Measurements from ENCODE around the gene OVOL1.

OVOL1 gene

DNA sequence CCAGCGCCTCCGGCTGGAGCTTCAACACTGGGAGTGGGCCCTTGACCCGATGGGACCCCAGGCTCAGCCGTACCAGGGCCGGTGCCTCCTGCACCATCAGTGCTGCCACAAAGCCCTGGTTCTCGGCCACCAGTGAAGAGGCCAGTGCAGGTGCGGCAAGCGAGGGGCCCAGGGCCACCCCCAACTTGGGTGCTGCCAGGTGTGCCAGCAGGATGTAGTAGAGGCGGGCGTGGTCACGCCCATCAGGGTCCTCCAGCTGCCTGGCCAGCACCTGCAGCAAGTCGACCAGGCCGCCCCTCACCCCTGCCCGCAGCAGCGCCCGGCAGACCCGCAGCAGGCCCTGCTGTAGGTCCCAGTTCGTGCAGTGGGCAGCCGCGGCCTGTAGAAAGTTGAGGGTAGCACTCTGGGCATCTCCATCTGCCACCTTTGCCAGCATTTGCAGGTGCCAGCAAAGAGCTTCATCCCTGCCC is 8.4 kb upstream of the OVOL1 start:
- no peak for DNase-seq

DNA sequence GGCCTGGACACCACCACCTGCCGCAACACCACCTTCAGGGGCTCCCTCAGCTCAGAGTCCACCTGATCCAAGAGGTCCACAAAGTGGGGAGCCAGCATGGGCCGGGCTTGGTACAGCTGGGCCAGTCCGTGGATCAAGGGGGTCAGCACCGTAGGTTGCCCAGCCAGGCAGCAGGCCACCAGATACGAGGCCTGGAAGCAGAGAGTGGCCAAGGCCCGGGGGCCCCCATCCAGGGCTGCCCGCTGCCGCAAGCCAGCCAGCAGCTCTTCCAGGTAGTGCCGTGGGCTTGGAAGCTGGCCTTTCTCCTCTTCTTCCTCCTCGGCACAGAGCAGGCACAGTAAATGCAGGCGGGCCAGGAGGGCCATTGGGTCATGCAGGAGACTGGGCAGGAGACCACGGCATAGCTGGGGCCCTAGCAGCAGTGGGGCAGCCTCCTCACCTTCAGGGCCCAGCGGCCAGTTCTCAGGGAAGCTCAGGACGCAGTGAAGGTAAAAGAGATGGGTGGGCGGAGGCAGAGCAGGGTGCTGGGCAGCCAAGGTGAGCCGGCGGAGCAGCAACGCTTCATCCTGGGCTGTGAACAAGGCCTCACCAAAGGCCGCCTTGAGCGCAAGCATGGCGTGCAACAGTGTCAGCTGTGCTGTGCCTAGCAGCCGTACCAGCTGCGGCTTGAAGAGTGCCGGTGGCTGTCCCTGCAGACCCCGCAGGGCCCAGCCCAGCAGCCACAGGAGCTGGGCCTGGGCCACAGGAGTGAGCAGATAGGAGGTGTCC is 7.8 kb upstream of the OVOL1 start:
- no peak for DNase-seq

DNA sequence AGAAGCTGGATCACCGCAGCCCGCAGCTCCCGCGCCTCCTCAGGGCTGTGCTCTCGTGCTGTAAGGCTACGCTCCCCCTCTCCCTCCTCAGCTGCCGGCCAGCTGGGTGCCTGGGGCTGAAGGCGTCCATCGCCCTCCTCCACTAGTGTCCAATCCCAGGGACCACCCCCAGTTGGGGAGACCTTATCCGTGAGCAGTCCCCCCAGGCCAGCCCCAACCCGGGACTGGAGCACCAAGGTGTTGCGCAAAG is 7.3 kb upstream of the OVOL1 start:
- no peak for DNase-seq

DNA sequence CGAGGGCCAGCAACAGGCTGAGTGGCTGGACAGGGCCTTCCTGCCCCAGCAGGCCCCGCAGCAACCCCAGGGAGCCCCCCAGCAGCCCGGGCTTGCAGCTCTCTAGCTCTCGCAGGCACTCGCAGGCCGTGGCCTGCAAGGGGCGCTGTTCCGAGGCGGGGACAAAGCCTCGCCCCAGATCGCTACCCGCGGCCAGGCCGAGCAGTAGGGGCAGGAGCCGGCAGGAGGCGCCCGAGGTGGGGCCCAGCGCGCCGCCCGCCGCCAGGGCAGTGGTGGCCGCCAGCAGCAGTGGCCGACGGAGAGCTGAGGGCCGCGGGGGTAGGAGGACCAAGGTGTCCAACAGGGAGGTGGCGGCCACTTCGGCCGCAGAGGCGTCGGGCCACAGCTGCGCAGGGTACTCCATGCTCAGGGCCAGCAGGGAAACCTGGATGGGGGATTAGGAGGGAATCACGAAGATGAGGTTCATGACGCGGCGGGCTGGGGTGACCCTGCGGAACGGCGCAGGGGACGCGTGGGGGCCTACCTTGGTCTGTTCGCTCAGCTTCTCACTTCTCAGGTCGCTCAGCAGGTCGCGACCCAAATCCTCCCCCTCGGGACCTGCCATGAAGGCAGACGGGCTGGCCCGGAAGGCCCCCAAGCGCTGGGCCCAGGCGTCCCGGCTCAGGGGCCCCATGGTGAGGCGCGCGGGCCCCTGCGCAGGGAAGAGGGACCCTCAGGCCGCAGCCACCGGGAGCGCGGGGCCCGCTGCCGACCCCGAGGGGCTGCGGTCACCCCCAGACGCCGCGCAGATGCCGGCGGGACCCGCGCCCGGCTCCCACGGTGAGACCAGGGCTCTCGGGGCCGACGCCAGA is 6.7 kb upstream of the OVOL1 start:
- DNase-seq, result peak; percentile 77

DNA sequence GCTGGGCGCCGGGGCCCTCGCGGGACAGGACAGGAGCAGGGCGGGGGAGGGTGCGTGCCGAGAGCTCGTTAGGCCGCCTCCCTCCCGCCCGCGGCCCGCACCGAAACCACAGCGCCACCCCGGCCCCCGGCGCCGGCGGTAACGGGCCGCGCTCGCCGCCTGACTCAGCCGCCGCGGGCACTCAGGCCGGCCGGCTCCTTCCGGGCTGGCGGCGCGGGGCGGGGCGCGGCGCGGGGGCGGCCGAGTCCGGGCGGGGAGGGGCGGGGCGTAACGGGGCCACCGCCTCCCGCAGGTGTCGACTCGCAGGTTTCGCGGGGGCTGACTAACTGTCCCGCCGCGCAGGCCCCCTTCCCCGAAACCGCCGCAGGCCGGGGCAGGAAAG is 6.1 kb upstream of the OVOL1 start, which contains the start of gene AP5B1:
TSS of gene AP5B1 (minus strand) at position 207 of the 382 bp plus-strand sequence. CDS start 385 bp downstream, outside the sequence.
- DNase-seq, result peak; percentile 69

DNA sequence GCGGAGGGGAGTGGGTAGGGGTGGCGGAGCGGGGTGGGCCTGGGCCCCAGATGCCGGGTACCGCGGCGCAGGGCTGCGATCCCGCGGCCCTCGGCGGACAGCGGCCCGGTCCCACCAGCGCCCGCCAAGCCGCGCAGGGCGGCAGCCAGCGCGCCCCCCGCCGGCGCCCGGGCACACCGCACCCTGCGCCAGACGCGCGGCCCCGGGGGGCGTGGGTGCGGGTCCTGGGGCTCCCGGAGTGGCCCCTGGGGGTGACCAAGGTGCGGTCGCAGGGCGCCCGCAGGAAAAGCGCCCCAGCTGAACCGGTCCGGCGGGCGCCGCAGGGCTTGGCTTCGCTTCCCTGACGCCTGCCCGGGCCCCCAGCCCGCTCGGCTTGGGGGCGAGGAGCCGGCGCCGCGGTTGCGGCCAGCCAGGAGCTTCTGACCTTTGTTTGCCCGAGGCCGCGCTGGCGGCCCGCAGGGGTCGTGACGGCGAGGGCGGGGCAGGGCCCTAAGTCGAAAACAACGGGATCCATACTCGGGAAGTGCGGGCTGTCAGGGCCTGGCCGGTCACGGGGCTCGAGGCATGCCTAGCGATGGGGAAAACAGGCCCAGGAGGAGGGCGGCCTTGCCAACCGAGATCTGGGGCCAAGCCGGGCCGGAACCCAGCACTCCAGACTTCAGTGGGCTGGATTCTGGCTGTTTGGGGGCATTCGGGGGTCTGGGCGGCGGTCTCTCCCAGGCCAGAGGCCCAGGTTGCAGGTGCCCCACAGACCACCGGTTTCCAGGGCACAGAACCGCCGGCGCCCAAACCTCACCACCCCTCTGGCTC is 5.5 kb upstream of the OVOL1 start:
- DNase-seq, result no peak

DNA sequence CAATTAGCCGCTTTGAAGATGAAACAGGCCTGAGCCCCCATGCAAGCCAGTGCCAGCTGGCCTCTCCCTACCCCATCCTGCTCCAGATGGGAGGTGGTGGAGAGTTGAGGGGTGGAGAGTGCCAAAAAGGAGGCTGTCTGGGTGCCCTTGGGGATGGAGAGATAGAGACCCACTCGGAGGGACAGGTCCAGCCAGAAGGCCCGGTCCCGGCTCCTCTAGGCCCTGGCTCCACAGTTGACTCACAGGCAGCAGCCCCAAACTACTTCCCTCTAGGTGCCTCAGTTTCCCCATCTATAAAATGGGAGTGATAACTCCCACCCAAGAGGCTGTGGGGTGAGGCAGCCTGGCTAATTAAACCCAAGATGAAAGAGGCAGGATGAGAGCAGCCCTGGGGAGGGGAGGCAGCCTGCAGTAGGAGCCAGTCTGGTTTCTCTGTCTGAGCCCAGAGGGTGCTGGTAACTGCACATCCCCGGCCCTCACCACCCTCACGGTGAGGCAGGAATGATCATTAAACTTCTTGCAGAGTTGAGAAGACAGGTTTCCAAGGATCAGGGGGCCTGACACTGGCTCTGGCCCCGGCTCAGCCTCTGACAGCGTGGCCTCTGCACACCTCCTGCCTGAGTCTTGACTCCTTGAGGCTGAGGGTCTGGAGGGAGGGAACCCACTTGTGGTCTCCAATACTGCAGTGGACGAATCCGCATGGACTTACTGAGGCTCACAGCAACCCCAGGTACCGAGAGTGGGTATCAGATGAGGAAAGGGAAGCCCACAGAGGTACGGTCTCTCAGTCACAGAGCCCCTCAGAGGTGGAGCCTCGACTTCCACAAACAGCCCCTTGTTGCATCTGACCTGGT is 4.7 kb upstream of the OVOL1 start:
- DNase-seq, result no peak

DNA sequence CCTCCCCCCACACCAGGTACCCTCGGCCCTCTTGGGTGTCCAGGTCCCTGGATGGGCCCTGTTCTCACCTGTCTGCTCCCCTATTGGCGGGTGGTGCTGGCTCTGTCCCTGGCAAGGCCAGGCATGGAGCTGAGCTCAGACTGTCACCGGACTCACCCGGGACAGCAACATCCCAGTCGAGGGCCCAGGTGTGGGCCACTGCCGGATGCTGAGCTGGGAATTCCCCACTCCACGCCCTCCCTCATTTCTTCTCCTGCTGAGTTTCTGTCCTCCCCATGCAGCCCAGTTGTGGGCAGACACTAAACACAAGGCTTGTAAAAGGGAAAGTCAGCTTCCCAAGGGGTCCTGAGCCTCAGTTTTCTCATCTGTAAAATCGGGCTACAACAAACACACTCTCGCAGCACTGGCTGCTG is 4.0 kb upstream of the OVOL1 start:
- DNase-seq, result no peak

DNA sequence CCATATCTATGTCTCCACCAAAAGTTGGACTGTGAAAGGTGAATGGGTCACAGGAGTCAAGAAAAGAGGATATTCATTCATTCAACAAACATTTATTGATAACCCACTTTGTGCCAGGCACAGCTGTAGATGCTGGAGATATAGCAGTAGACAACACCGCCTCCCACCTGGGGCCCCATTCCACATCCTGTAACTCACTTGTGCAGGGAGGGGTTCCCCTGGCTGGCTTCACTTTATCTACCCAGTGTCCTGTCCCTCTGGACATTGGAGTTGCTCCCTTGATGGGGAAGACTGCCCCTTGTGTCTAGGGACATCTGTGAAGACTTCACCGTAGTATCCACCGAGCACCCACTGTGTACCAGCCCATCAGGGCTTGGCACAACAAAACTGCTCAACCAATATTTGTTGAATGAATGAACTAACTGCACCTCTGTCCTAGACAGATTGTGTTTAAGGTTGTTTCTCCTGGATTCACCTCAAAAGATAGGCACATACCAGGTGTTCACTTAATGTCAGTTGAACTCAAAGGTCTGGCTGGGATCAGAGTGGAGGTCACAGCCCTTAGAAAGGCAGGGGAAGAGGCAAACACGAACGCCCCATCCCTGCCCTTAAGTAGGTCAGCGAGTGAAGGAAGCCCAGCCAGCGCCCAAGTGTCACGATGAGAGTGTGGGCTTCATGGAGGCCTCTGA is 1.4 kb upstream of the OVOL1 start:
- no peak for DNase-seq

DNA sequence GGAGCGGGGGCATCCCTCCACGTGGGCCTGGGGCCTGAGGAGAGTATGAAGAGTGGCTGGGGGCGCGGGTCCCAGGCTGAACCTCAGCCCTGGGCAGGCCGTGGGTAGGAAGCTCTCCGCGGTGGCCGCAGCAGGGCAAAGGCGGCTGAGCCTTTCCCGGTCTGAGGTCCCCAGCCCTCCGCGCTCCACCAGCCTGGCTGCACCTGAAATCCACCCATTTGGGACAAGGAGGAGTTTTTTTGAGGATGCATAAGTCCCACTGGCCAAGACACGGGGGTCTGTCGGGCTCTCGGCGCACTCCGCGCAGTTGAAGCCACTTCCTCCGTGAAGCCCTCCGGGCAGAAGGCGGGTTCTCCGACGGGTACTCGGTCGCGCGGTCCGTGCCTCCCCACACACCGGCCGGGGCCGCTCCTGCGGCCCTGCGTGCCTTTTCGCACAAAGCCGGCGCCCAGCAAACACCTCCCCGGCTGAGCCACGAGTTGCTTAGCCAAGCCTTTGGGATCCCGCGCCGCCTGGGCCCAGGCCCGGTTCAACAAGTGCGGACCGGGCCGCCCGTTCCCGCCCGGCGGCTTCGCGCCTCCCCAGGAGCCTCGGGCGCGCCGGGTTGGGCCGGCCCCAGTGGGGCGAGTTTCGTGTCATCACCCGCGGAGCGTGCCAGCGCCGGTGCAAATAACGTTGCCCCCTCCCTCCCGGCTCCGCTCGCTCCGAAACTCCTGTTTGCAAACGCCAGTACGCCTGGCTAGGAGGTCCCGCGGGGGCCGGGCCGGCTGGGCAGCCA is 666 bp upstream of the OVOL1 start:
- no peak for DNase-seq

DNA sequence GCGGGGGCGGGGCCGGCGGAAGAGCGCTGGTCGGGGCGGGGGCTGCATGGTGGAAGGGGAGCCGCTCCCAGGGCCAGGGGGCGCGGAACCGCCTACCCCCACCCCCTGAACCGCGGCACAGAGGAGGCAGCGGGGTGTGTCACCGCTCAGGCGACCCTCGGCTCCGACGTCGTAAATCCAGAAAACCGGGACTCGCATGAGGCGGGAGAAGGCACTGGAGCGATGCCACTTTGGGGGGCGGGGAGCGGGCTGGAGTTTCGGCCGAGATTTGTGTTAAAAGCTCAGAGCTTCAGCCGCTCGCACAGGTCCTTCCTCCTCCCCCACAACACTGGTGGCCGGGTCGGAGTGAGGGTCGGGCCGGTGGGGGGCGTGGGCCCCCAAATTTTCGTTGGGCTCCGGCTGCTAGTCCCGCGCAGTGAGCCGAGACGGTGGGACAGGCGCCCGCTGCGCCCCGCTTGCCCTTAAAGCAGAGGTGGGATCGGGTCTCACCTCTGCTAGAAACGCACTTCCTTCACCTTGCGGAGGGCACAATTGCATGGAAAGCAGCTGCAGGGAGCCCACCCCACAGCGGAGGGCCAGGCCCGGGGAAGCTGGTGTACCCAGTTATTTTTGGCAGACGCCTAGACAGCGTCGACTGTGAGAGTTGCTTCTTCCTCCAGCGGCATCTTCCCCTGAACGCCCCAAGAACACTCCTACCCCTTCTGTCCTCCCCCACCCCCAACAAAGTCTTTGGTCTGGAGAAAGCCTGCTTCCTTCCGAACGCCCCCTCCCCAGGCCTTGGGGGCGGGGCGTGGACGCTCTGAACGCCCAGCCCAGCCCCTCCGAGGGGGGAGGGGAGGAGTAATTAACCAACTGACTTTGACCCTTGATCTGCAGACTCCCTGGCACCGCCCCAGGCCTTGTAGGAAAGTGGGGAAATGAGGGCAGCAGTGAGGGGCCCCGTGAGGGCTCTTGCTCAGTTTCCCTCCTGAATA is 1.1 kb downstream of the OVOL1 start:
- DNase-seq, result no peak

DNA sequence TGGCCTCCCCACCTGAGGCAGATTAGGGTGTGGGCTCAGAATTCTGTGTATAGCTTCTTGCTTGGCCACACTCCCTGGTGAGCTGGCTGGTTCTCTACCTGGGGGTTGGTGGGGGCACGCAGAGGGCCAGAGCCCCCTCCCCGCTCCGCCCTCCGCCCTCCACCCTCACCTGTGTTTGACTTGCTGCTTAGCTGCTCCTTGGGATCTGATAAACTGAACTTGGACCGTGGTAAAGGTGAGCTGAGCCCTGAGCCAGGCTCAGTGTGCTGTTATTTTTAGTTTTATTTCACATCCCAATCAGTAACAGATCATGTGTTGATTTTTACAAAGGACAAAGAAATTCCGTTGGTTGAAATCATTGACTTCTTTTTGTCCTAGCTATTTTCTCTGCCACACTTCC is 2.0 kb downstream of the OVOL1 start:
- no peak for DNase-seq

DNA sequence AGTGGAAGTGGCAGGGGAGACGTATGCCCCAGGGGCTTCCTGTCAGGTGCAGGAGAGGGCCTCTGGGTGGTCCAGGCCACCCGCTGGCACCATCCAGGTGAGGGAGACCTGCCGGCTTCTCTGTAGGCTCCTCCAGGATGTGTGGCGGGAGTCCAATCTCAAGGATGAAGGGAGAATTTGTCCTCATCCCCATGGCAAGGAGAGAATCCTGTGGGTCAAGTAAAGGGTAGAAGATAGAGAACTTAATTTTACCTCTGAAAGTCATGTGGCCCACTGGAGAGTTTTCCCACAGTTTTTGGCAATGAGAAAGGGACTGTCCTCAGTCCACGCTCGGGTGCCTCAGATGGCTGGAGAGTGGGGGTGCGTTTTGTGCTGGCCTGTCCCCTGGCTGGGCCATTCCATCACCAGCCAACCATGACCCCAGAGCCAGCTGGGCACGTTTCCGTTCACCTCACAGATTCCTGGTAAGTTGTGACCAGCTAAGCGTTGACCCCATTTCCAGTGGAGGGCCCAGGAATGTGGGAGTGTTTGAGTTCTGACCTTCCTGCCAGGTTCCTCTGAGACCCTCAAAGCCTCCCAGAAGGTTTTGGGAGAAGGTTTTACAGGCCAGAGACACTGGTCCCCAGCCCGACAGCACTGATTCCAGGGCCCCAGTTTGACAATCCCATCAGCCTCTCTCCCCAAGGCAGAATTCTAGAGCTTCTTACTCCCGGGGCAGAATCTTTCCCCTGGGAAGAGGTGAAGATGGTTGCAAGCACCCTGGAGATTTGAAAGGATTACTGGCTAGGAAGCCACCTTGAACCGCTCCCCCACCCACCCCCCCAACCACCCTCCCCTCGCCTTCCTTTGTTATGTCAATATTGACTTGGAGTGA is 2.6 kb downstream of the OVOL1 start:
- DNase-seq, result no peak

DNA sequence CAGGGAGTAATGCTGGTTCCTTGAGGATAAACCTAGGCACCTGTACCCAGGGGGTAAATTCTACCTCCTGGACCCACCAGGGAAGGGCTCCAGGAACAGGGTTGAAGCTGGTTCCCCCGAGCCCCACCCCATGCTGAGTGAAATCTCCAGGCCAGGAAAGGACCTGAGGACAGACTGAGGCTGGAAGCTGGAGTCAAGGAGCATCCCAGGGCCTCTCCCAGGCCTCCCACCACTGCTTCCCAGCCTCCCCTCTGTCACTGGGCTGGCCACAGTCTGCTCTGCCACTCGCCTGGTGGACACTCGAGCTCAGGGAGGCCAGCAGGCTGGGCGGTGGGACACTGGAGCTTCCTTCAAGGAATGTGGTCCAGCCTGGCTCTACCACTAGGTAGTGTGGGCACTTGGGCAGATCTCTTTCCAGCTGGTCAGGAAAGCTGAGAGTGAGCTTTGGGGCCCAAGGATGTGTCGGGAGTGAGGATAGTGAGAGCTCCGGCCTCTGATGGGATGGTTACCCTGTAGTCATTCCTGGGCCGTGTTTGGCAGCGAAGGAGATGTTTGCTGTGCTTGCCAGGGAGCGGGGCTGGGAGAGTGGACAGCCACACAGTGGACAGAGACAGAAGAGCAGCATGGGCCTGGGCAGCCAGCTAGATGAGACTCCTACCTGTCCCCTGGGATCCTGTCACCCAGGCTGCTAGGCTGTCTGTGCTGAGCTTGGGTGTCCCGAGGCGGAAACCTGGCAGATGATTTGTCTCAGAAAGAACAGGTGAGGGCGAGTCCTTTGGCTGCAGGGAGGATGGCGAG is 3.4 kb downstream of the OVOL1 start:
- no peak for DNase-seq

DNA sequence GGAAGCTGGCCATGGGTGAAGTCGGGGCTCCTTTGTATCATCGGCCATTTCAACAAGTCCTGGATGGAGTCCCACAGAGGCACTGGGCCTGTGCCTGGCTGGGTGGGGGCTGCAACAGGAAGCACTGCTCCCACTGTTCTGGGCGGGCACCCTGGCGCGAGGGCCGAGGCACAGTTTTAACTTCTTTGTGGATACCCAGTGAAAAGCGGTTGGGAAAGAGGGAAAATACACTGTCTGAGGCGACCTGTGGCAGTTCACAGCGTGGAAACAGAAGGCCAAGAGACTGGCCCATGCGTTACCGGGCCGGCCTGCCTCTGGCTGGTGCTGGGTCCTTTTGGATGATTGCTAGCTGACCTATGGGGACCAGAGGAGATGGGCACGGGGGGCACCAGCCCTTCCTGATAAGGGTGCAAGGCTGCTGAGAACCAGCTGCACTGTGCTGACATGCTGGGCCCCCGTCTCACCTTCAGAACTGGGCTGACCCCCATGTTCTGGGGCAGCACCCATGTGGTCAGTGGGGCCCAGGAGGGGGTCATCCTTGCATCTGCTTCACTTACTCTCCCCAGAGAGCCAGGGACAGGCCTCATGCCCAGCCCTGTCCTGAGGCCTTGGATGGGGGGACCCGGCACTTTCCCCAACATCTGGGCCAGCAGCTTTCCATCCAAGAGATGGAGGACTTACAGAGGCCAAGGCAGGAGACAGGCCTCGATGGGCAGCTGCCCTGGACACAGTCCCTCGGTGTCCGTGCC is 4.2 kb downstream of the OVOL1 start:
- no peak for DNase-seq

DNA sequence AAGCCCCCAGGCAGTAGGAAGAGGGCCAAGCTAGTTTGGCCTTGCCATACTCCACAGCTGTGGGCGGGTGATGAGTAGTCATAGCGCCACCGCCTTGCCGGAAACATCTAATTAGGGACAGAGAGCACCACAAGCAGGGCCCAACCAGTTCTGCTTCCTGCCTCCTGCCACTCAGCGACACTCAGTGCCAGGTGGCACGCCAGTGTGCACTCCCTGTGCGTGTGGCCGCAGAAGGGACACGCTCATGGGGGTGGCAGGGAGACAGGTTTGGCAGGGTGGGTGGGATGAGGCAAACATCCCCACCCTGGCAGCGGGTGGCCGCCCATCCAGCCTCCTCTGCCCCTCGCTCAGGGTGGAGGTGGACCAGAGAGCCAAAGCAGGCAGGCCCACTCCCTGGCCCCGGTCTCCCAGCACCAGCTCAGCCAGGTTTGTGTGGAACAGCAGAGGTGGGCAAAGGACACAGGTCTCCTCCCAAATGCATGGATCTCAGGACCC is 4.9 kb downstream of the OVOL1 start:
- peak; percentile 18 for DNase-seq

DNA sequence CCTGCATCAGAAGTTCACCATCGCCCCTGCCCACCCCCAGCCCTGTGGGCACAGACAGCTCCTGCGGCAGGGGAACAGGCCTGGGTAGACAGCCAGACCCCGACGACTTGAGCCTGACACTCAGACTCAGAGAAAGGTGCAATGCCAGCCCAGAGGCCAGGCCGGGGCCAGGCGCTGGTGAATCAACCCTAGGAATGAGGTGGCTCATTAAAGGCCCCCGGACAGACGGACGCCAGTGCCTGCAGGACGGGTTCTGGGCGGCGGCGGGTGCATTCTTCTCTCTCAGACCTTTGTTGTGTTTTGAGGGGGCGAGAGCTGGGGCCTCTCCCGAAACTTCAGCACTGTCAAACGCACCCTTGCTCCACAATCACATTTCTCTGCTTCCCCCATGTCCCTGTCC is 5.6 kb downstream of the OVOL1 start:
- no peak for DNase-seq
